GM12873 (cell line): ENCODE measurements around the gene TOMM7.

Experiments used
- CTCF ChIP-seq: IDR thresholded peaks from 2 replicates; pipeline ENCODE4 v1.5.1; 2012; ENCODE audit warnings: low read depth, mild to moderate bottlenecking, moderate library complexity, low read length, control low read depth; ENCODE audit not compliant: insufficient read depth; ENCODE audit errors: missing control alignments

The TOMM7 gene

GRCh38 chr7:22859641-22860290 is 37.1 kb upstream of the TOMM7 start:
- no peak for TF ChIP-seq CTCF

GRCh38 chr7:22858640-22859561 is 36.3 kb upstream of the TOMM7 start:
- TF ChIP-seq CTCF, result no peak

- no peak for TF ChIP-seq CTCF
Observed at GRCh38 chr7:22858274-22858639, 35.6 kb upstream of the TOMM7 start.

- no peak for TF ChIP-seq CTCF
Observed at GRCh38 chr7:22856416-22856815, 33.8 kb upstream of the TOMM7 start.

- no peak for TF ChIP-seq CTCF
Observed at GRCh38 chr7:22855049-22855392, 32.4 kb upstream of the TOMM7 start.

- TF ChIP-seq CTCF, result no peak
Observed at GRCh38 chr7:22854158-22855048, 31.8 kb upstream of the TOMM7 start.
